ENCODE results near the gene PDGFB.

DNA sequence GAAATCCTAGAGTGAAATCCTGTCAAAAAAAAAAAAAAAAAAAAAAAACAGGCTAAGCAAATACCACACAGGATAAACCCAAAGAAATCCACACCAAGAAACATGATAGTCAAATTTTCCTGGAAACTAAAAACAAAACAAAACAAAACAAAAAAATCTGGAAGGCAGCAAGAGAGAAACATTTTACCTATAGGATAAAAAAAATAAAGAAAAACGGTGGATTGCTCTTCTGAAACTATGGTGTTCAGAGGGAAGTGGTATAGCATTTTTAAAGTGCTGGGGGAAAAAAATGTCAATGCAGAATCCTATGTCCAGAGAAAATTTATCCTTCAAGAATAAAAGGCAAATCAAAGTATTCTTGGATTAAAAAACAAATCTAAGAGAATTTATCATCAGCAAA, 50.7 kb downstream of the PDGFB start:
- no peak for TF ChIP-seq POLR2A (IDR thresholded peaks at IDR 0.05)
- TF ChIP-seq, protein P1, sequence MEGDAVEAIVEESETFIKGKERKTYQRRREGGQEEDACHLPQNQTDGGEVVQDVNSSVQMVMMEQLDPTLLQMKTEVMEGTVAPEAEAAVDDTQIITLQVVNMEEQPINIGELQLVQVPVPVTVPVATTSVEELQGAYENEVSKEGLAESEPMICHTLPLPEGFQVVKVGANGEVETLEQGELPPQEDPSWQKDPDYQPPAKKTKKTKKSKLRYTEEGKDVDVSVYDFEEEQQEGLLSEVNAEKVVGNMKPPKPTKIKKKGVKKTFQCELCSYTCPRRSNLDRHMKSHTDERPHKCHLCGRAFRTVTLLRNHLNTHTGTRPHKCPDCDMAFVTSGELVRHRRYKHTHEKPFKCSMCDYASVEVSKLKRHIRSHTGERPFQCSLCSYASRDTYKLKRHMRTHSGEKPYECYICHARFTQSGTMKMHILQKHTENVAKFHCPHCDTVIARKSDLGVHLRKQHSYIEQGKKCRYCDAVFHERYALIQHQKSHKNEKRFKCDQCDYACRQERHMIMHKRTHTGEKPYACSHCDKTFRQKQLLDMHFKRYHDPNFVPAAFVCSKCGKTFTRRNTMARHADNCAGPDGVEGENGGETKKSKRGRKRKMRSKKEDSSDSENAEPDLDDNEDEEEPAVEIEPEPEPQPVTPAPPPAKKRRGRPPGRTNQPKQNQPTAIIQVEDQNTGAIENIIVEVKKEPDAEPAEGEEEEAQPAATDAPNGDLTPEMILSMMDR (IDR thresholded peaks at IDR 0.05): no peak

Data from sigmoid colon (tissue), 3 donors.